GM19463 (cell line): Measurements from ENCODE around the gene KLB.

ENCODE experiments used
- ATAC-seq: cut with Tn5 transposase; IDR thresholded peaks from one replicate; pipeline ENCODE4 v1.9.1; 2021; ENCODE audit warnings: mild to moderate bottlenecking, moderate library complexity; ENCODE audit not compliant: unreplicated experiment

Gene KLB

GRCh38 chr4:39458505-39459300 lies 52.0 kb downstream of the KLB start, which contains the start of the genes LIAS and RPL9:
LIAS (plus strand) TSS chr4:39459056; CDS start chr4:39459118, 62 bp downstream.
RPL9 (minus strand) TSS chr4:39458922; CDS start chr4:39458439, 483 bp downstream.
- ATAC-seq, result peak; percentile 75

- no peak for ATAC-seq
Measured at GRCh38 chr4:39464886-39465501, 58.3 kb downstream of the KLB start.

GRCh38 chr4:39466747-39467146 lies 60.0 kb downstream of the KLB start:
- no peak for ATAC-seq

- no peak for ATAC-seq
Measured at GRCh38 chr4:39467464-39467863, 60.7 kb downstream of the KLB start.

GRCh38 chr4:39469429-39470077 lies 62.8 kb downstream of the KLB start:
- no peak for ATAC-seq

- no peak for ATAC-seq
Measured at GRCh38 chr4:39470402-39470801, 63.7 kb downstream of the KLB start.

GRCh38 chr4:39472396-39472795 lies 65.7 kb downstream of the KLB start:
- no peak for ATAC-seq

- no peak for ATAC-seq
Measured at GRCh38 chr4:39476187-39476895, 69.6 kb downstream of the KLB start.

GRCh38 chr4:39480251-39480650 lies 73.5 kb downstream of the KLB start:
- no peak for ATAC-seq

GRCh38 chr4:39480902-39481695 lies 74.4 kb downstream of the KLB start:
- no peak for ATAC-seq

GRCh38 chr4:39484582-39485272 lies 78.0 kb downstream of the KLB start:
- no peak for ATAC-seq

- no peak for ATAC-seq
Measured at GRCh38 chr4:39486221-39486804, 79.6 kb downstream of the KLB start.

GRCh38 chr4:39490322-39490721 lies 83.6 kb downstream of the KLB start:
- ATAC-seq, result no peak

- no peak for ATAC-seq
Measured at GRCh38 chr4:39494354-39494753, 87.6 kb downstream of the KLB start.

GRCh38 chr4:39495446-39496213 lies 88.9 kb downstream of the KLB start:
- ATAC-seq, result no peak

- no peak for ATAC-seq
Measured at GRCh38 chr4:39497909-39498726, 91.4 kb downstream of the KLB start.

GRCh38 chr4:39498727-39499020 lies 91.9 kb downstream of the KLB start:
- no peak for ATAC-seq
